ENCODE results near the gene PIK3R2. TPM values are rescaled to one million over a fixed set of nuclear protein-coding genes. Genes with fewer than 3 reads are reported as not detected.
A peak's percentile ranks its signal among the peaks of the same experiment; 100 is the strongest.

The PIK3R2 gene
- total and polyA plus RNA-seq, 2 of the 8 experiments (the other 6 are each of a cell fraction or from before 2014, with no cell fraction given): 21.7 to 57.1 TPM

- peak within 1 kb of the TSS; percentile 60 for H3K27ac ChIP-seq (ENCODE audit: low read depth, low read length)
- peak within 1 kb of the TSS; percentile 16 for H3K56ac ChIP-seq (replicated peaks; ENCODE audit: insufficient read length, low read depth, low read length)
- peak within 1 kb of the TSS; percentile 71; the same call in 1 of the 2 replicates for H3K18ac ChIP-seq (ENCODE audit: extremely low read depth, low read length)
- no peak within 1 kb of the TSS for H2AFZ ChIP-seq (ENCODE audit: low read length)
- H3K23me2 ChIP-seq (ENCODE audit: low read depth, low read length): peaks cover 10% of the 10 kb centered on the region
- peak within 1 kb of the TSS; percentile 82 to 96 (median 89) for H3K4me3 ChIP-seq (ENCODE audit: extremely low read depth in 1 of 4, insufficient read depth in 2 of 4, low read depth in 3 of 4, low read length in 4 of 4)
- DNase-seq (ENCODE audit: low read depth in 1 of 2, low spot score in 2 of 2) (peak; percentile 95 to 99), FAIRE-seq (peak; percentile 99)
- no peak within 1 kb of the TSS for H4K91ac ChIP-seq (replicated peaks; ENCODE audit: insufficient read length, low read length)
- peaks cover 0 to 4% of the 10 kb centered on the region in 2 experiments; a peak in 1 of 4 replicates for H3K79me2 ChIP-seq (ENCODE audit: control insufficient read depth in 1 of 2, insufficient read depth in 2 of 2, low read length in 2 of 2)
- no peak within 1 kb of the TSS for H2BK12ac ChIP-seq (ENCODE audit: low read depth, low read length)
- WGBS, 2 experiments (ENCODE audit: extremely low coverage in 1 of 2, insufficient coverage in 1 of 2, insufficient read length in 1 of 2, insufficient replicate concordance in 2 of 2, low coverage in 1 of 2, low lambda C conversion rate in 2 of 2, missing lambda C conversion rate in 1 of 2): 1% methylated on average over 57 of the region's 74 CpGs; no CpG with 5 or more reads in 1 of the 2 experiments
- peak within 1 kb of the TSS; percentile 85; the same call in 1 of the 2 replicates for H2BK5ac ChIP-seq (ENCODE audit: low read depth, low read length)
- H3K4me2 ChIP-seq (ENCODE audit: insufficient read depth in 1 of 2, low read depth in 2 of 2, low read length in 2 of 2): peak within 1 kb of the TSS; percentile 93 to 94
- no peak within 1 kb of the TSS for H2BK120ac ChIP-seq (replicated peaks; ENCODE audit: low read depth, low read length)
- CTCF ChIA-PET (ENCODE audit: partially characterized antibody): interaction anchor here (0.6 to 2.8 kb wide), 12 partner anchors 11 to 80 kb away, joined by 3 to 20 read pairs (median 4); a partner anchor contains a TSS
- no peak within 1 kb of the TSS for H2BK20ac ChIP-seq (ENCODE audit: low read length)
- peaks cover 5 to 12% (median 8%) of the 10 kb centered on the region in 4 experiments for H3K4me1 ChIP-seq (replicated peaks in 1 of 4; ENCODE audit: control insufficient read depth in 3 of 4, insufficient read depth in 4 of 4, low read length in 3 of 4)
- peak within 1 kb of the TSS; percentile 7 for H4K5ac ChIP-seq (ENCODE audit: insufficient read length, low read depth, low read length)
- no peaks in the 10 kb centered on the region for H3K27me3 ChIP-seq (replicated peaks in 1 of 4; ENCODE audit: control insufficient read depth in 3 of 4, extremely low read depth in 1 of 4, insufficient read depth in 3 of 4, low read length in 3 of 4)
- H2BK15ac ChIP-seq (ENCODE audit: low read length): no peak within 1 kb of the TSS
- H2AK5ac ChIP-seq (ENCODE audit: low read depth, low read length): no peak within 1 kb of the TSS
- H3K79me1 ChIP-seq (ENCODE audit: low read depth, low read length): peaks cover 6% of the 10 kb centered on the region; the same call in 1 of the 2 replicates
- H3K9me3 ChIP-seq (ENCODE audit: insufficient read depth in 2 of 2, low read depth in 1 of 2, low read length in 1 of 2): no peaks in the 10 kb centered on the region
- peaks cover 3 to 19% of the 10 kb centered on the region in 2 experiments for H4K20me1 ChIP-seq (replicated peaks in 1 of 2; ENCODE audit: control insufficient read depth in 1 of 2, insufficient read depth in 2 of 2, low read length in 2 of 2)
- H3K23ac ChIP-seq (ENCODE audit: insufficient read length): no peak within 1 kb of the TSS
- POLR2A ChIA-PET (ENCODE audit: partially characterized antibody): interaction anchor here (0.7 to 5.8 kb wide), 10 partner anchors 11 to 199 kb away, joined by 3 to 38 read pairs (median 3); partner anchors contain the start of genes IFI30, JUND and RAB3A
- H3K9ac ChIP-seq (replicated peaks in 1 of 4; ENCODE audit: extremely low read depth in 1 of 4, low read depth in 3 of 4, low read length in 3 of 4): peak within 1 kb of the TSS; percentile 58 to 79 (median 69)
- no peak within 1 kb of the TSS for H3K14ac ChIP-seq (ENCODE audit: insufficient read length)
- H4K8ac ChIP-seq (ENCODE audit: extremely low read depth, insufficient read depth, low read length): peak within 1 kb of the TSS; percentile 72; the same call in 1 of the 2 replicates
- peaks cover 3 to 21% (median 6%) of the 10 kb centered on the region in 4 experiments; a peak in 6 of 8 replicates for H3K36me3 ChIP-seq (ENCODE audit: control insufficient read depth in 2 of 4, insufficient read depth in 4 of 4, low read length in 3 of 4)
- H3K4ac ChIP-seq (replicated peaks; ENCODE audit: insufficient read length, low read depth, low read length): no peak within 1 kb of the TSS
- no peak for TF ChIP-seq EZH2 (IDR thresholded peaks at IDR 0.05; ENCODE audit: low read depth, low read length, severe bottlenecking)
- TF ChIP-seq CHD2 (IDR thresholded peaks at IDR 0.05; ENCODE audit: low read length): peak; percentile 93
- no peak for TF ChIP-seq USF2 (IDR thresholded peaks at IDR 0.05; ENCODE audit: low read length)
- no peak for TF ChIP-seq RAD21 (IDR thresholded peaks at IDR 0.05 in 1 of 2, conservative IDR thresholded peaks at IDR 0.05 in 1 of 2; ENCODE audit: low read depth in 2 of 2, low read length in 2 of 2)
- TF ChIP-seq KDM1A (IDR thresholded peaks at IDR 0.05; ENCODE audit: borderline replicate concordance, low read length): no peak
- TF ChIP-seq CEBPB (IDR thresholded peaks at IDR 0.05; ENCODE audit: low read depth, low read length): 0 out of 2 replicates have a peak, but pooled peaks have one; percentile 46
- TF ChIP-seq BCL11A (IDR thresholded peaks at IDR 0.05; ENCODE audit: low read depth in 2 of 2, low read length in 2 of 2): no peak
- peak; percentile 85 for TF ChIP-seq SP2 (IDR thresholded peaks at IDR 0.05; ENCODE audit: low read length)
- TF ChIP-seq CBX5 (IDR thresholded peaks at IDR 0.05; ENCODE audit: low read depth, low read length): no peak
- TF ChIP-seq RXRA (IDR thresholded peaks at IDR 0.05; ENCODE audit: insufficient read depth, low read depth, low read length): no peak
These were observed 39.9 kb downstream of the PIK3R2 start, which contains the start of gene MPV17L2 for GRCh38 chr19:18192673-18193387. MPV17L2 (plus strand) TSS chr19:18193218; CDS start chr19:18193282, 64 bp downstream.
